Activated CD8-positive, alpha-beta memory T cell treated with anti-CD3 and anti-CD28 coated beads, Interleukin-2, amount 50 U/mL, for 1 hour (primary cell): ENCODE data around the gene ZBTB17.

Experiments used
- DNase-seq: peaks from one replicate; pipeline ENCODE4 v3.0.0-alpha.2; 2020; ENCODE audit errors: extremely low read depth

ZBTB17 gene

GRCh38 chr1:15960808-15961207, 15.1 kb downstream of the ZBTB17 start:
- no peak for DNase-seq

GRCh38 chr1:15959827-15960446, 16.0 kb downstream of the ZBTB17 start:
- no peak for DNase-seq

GRCh38 chr1:15959424-15959823, 16.5 kb downstream of the ZBTB17 start:
- no peak for DNase-seq

GRCh38 chr1:15958793-15959192, 17.1 kb downstream of the ZBTB17 start:
- no peak for DNase-seq

GRCh38 chr1:15958111-15958510, 17.8 kb downstream of the ZBTB17 start:
- DNase-seq: no peak

- DNase-seq: no peak
Measured at GRCh38 chr1:15957221-15958095, 18.4 kb downstream of the ZBTB17 start.

- DNase-seq: no peak
Measured at GRCh38 chr1:15956150-15956549, 19.8 kb downstream of the ZBTB17 start.

GRCh38 chr1:15955552-15955951, 20.3 kb downstream of the ZBTB17 start:
- DNase-seq: no peak

- no peak for DNase-seq
Measured at GRCh38 chr1:15954316-15954715, 21.6 kb downstream of the ZBTB17 start.

GRCh38 chr1:15953791-15954241, 22.1 kb downstream of the ZBTB17 start:
- no peak for DNase-seq

- DNase-seq: no peak
Measured at GRCh38 chr1:15953294-15953771, 22.6 kb downstream of the ZBTB17 start.

GRCh38 chr1:15952317-15953258, 23.3 kb downstream of the ZBTB17 start:
- no peak for DNase-seq

- DNase-seq: no peak
Measured at GRCh38 chr1:15951341-15952153, 24.4 kb downstream of the ZBTB17 start.

GRCh38 chr1:15950763-15951295, 25.1 kb downstream of the ZBTB17 start:
- peak; percentile 55 for DNase-seq

GRCh38 chr1:15950302-15950701, 25.6 kb downstream of the ZBTB17 start:
- no peak for DNase-seq

GRCh38 chr1:15949453-15950245, 26.3 kb downstream of the ZBTB17 start:
- peak; percentile 89 for DNase-seq

GRCh38 chr1:15948595-15949452, 27.1 kb downstream of the ZBTB17 start:
- DNase-seq: no peak

- no peak for DNase-seq
Measured at GRCh38 chr1:15948091-15948591, 27.8 kb downstream of the ZBTB17 start.
